ENCODE measurements around the gene POC1A.

The POC1A gene

GRCh38 chr3:52195291-52195597 lies 41.0 kb upstream of the POC1A start:
- no peaks in the 10 kb centered on the region for H3K9me3 ChIP-seq (ENCODE audit: control insufficient read depth in 2 of 2, low read length in 2 of 2)
- peaks cover 59% of the 10 kb centered on the region for H3K4me1 ChIP-seq (ENCODE audit: control insufficient read depth, insufficient read depth, low read length)
- no peak overlapping the region for H3K4me3 ChIP-seq (ENCODE audit: low read length in 2 of 2)
- no peaks in the 10 kb centered on the region for H3K36me3 ChIP-seq (ENCODE audit: control insufficient read depth in 2 of 2, insufficient read depth in 2 of 2, low read length in 2 of 2)
- H3K27ac ChIP-seq (ENCODE audit: low read length), result no peak overlapping the region
- no peaks in the 10 kb centered on the region for H3K27me3 ChIP-seq (ENCODE audit: control insufficient read depth in 1 of 2, insufficient read depth in 2 of 2, low read length in 2 of 2)
- no peak overlapping the region for H3K9ac ChIP-seq (ENCODE audit: low read length in 2 of 2)

- peaks cover 65% of the 10 kb centered on the region for H3K4me1 ChIP-seq (ENCODE audit: control insufficient read depth, insufficient read depth, low read length)
- H3K27me3 ChIP-seq (ENCODE audit: control insufficient read depth in 1 of 2, insufficient read depth in 2 of 2, low read length in 2 of 2), result no peaks in the 10 kb centered on the region
- no peak overlapping the region for H3K9ac ChIP-seq (ENCODE audit: low read length in 2 of 2)
- no peaks in the 10 kb centered on the region for H3K9me3 ChIP-seq (ENCODE audit: control insufficient read depth in 2 of 2, low read length in 2 of 2)
- no peak overlapping the region for H3K27ac ChIP-seq (ENCODE audit: low read length)
- no peaks in the 10 kb centered on the region for H3K36me3 ChIP-seq (ENCODE audit: control insufficient read depth in 2 of 2, insufficient read depth in 2 of 2, low read length in 2 of 2)
- H3K4me3 ChIP-seq (ENCODE audit: low read length in 2 of 2), result no peak overlapping the region
Observed at GRCh38 chr3:52194485-52195290, 40.5 kb upstream of the POC1A start.

GRCh38 chr3:52193065-52193464 lies 38.8 kb upstream of the POC1A start:
- H3K27ac ChIP-seq (ENCODE audit: low read length), result no peak overlapping the region
- H3K36me3 ChIP-seq (ENCODE audit: control insufficient read depth in 2 of 2, insufficient read depth in 2 of 2, low read length in 2 of 2), result no peaks in the 10 kb centered on the region
- H3K4me1 ChIP-seq (ENCODE audit: control insufficient read depth, insufficient read depth, low read length), result peaks cover 56% of the 10 kb centered on the region
- H3K4me3 ChIP-seq (ENCODE audit: low read length in 2 of 2), result no peak overlapping the region
- H3K9ac ChIP-seq (ENCODE audit: low read length in 2 of 2), result no peak overlapping the region
- H3K9me3 ChIP-seq (ENCODE audit: control insufficient read depth in 2 of 2, low read length in 2 of 2), result no peaks in the 10 kb centered on the region
- H3K27me3 ChIP-seq (ENCODE audit: control insufficient read depth in 1 of 2, insufficient read depth in 2 of 2, low read length in 2 of 2), result no peaks in the 10 kb centered on the region

GRCh38 chr3:52191663-52192062 lies 37.4 kb upstream of the POC1A start:
- Histone ChIP-seq H3K9ac (ENCODE audit: low read length in 2 of 2) (no peak overlapping the region), H3K27ac (ENCODE audit: low read length) (no peak overlapping the region), H3K4me1 (ENCODE audit: control insufficient read depth, insufficient read depth, low read length) (peaks cover 44% of the 10 kb centered on the region)

GRCh38 chr3:52190294-52191074 lies 36.3 kb upstream of the POC1A start:
- no peak overlapping the region for H3K9ac ChIP-seq (ENCODE audit: low read length in 2 of 2)
- H3K27ac ChIP-seq (ENCODE audit: low read length), result no peak overlapping the region
- H3K9me3 ChIP-seq (ENCODE audit: control insufficient read depth in 2 of 2, low read length in 2 of 2), result no peaks in the 10 kb centered on the region
- no peak overlapping the region for H3K4me3 ChIP-seq (ENCODE audit: low read length in 2 of 2)
- peaks cover 36% of the 10 kb centered on the region for H3K4me1 ChIP-seq (ENCODE audit: control insufficient read depth, insufficient read depth, low read length)
- no peaks in the 10 kb centered on the region for H3K27me3 ChIP-seq (ENCODE audit: control insufficient read depth in 1 of 2, insufficient read depth in 2 of 2, low read length in 2 of 2)
- no peaks in the 10 kb centered on the region for H3K36me3 ChIP-seq (ENCODE audit: control insufficient read depth in 2 of 2, insufficient read depth in 2 of 2, low read length in 2 of 2)

More at GRCh38 chr3:52191663-52192062, 37.4 kb upstream of the POC1A start:
- no peaks in the 10 kb centered on the region for H3K27me3 ChIP-seq (ENCODE audit: control insufficient read depth in 1 of 2, insufficient read depth in 2 of 2, low read length in 2 of 2)
- no peaks in the 10 kb centered on the region for H3K9me3 ChIP-seq (ENCODE audit: control insufficient read depth in 2 of 2, low read length in 2 of 2)
- H3K36me3 ChIP-seq (ENCODE audit: control insufficient read depth in 2 of 2, insufficient read depth in 2 of 2, low read length in 2 of 2), result no peaks in the 10 kb centered on the region
- H3K4me3 ChIP-seq (ENCODE audit: low read length in 2 of 2), result no peak overlapping the region

- Histone ChIP-seq H3K9ac (ENCODE audit: low read length in 2 of 2) (no peak overlapping the region), H3K27me3 (ENCODE audit: control insufficient read depth in 1 of 2, insufficient read depth in 2 of 2, low read length in 2 of 2) (no peaks in the 10 kb centered on the region), H3K4me3 (ENCODE audit: low read length in 2 of 2) (no peak overlapping the region), H3K4me1 (ENCODE audit: control insufficient read depth, insufficient read depth, low read length) (peaks cover 26% of the 10 kb centered on the region), H3K36me3 (ENCODE audit: control insufficient read depth in 2 of 2, insufficient read depth in 2 of 2, low read length in 2 of 2) (no peaks in the 10 kb centered on the region), H3K27ac (ENCODE audit: low read length) (no peak overlapping the region), H3K9me3 (ENCODE audit: control insufficient read depth in 2 of 2, low read length in 2 of 2) (no peaks in the 10 kb centered on the region)
Observed at GRCh38 chr3:52188556-52188955, 34.3 kb upstream of the POC1A start.

- no peaks in the 10 kb centered on the region for H3K36me3 ChIP-seq (ENCODE audit: control insufficient read depth in 2 of 2, insufficient read depth in 2 of 2, low read length in 2 of 2)
- no peak overlapping the region for H3K4me3 ChIP-seq (ENCODE audit: low read length in 2 of 2)
- H3K27me3 ChIP-seq (ENCODE audit: control insufficient read depth in 1 of 2, insufficient read depth in 2 of 2, low read length in 2 of 2), result no peaks in the 10 kb centered on the region
- no peak overlapping the region for H3K9ac ChIP-seq (ENCODE audit: low read length in 2 of 2)
- H3K9me3 ChIP-seq (ENCODE audit: control insufficient read depth in 2 of 2, low read length in 2 of 2), result no peaks in the 10 kb centered on the region
- H3K4me1 ChIP-seq (ENCODE audit: control insufficient read depth, insufficient read depth, low read length), result peaks cover 16% of the 10 kb centered on the region
- no peak overlapping the region for H3K27ac ChIP-seq (ENCODE audit: low read length)
Observed at GRCh38 chr3:52186729-52187128, 32.5 kb upstream of the POC1A start.

- H3K9me3 ChIP-seq (ENCODE audit: control insufficient read depth in 2 of 2, low read length in 2 of 2), result no peaks in the 10 kb centered on the region
- no peak overlapping the region for H3K9ac ChIP-seq (ENCODE audit: low read length in 2 of 2)
Observed at GRCh38 chr3:52185837-52186236, 31.6 kb upstream of the POC1A start.

GRCh38 chr3:52185311-52185710 lies 31.1 kb upstream of the POC1A start:
- Histone ChIP-seq H3K27me3 (ENCODE audit: control insufficient read depth in 1 of 2, insufficient read depth in 2 of 2, low read length in 2 of 2) (no peaks in the 10 kb centered on the region), H3K9me3 (ENCODE audit: control insufficient read depth in 2 of 2, low read length in 2 of 2) (no peaks in the 10 kb centered on the region), H3K9ac (ENCODE audit: low read length in 2 of 2) (no peak overlapping the region), H3K27ac (ENCODE audit: low read length) (no peak overlapping the region), H3K4me3 (ENCODE audit: low read length in 2 of 2) (no peak overlapping the region), H3K4me1 (ENCODE audit: control insufficient read depth, insufficient read depth, low read length) (peaks cover 7% of the 10 kb centered on the region), H3K36me3 (ENCODE audit: control insufficient read depth in 2 of 2, insufficient read depth in 2 of 2, low read length in 2 of 2) (no peaks in the 10 kb centered on the region)

More at GRCh38 chr3:52185837-52186236, 31.6 kb upstream of the POC1A start:
- H3K27me3 ChIP-seq (ENCODE audit: control insufficient read depth in 1 of 2, insufficient read depth in 2 of 2, low read length in 2 of 2), result no peaks in the 10 kb centered on the region
- H3K36me3 ChIP-seq (ENCODE audit: control insufficient read depth in 2 of 2, insufficient read depth in 2 of 2, low read length in 2 of 2), result no peaks in the 10 kb centered on the region
- H3K4me1 ChIP-seq (ENCODE audit: control insufficient read depth, insufficient read depth, low read length), result peaks cover 12% of the 10 kb centered on the region
- H3K27ac ChIP-seq (ENCODE audit: low read length), result no peak overlapping the region
- no peak overlapping the region for H3K4me3 ChIP-seq (ENCODE audit: low read length in 2 of 2)

GRCh38 chr3:52184690-52185089 lies 30.5 kb upstream of the POC1A start:
- Histone ChIP-seq H3K4me3 (ENCODE audit: low read length in 2 of 2) (no peak overlapping the region), H3K9ac (ENCODE audit: low read length in 2 of 2) (no peak overlapping the region), H3K27ac (ENCODE audit: low read length) (no peak overlapping the region), H3K4me1 (ENCODE audit: control insufficient read depth, insufficient read depth, low read length) (peaks cover under 1% of the 10 kb centered on the region), H3K36me3 (ENCODE audit: control insufficient read depth in 2 of 2, insufficient read depth in 2 of 2, low read length in 2 of 2) (no peaks in the 10 kb centered on the region), H3K9me3 (ENCODE audit: control insufficient read depth in 2 of 2, low read length in 2 of 2) (no peaks in the 10 kb centered on the region), H3K27me3 (ENCODE audit: control insufficient read depth in 1 of 2, insufficient read depth in 2 of 2, low read length in 2 of 2) (no peaks in the 10 kb centered on the region)

Data from stomach smooth muscle (tissue), 2 donors.